ENCODE measurements around the gene EXOC5. TPM values are rescaled to one million over a fixed set of nuclear protein-coding genes. Genes with fewer than 3 reads are reported as not detected.

Gene EXOC5
- total RNA-seq, 4 donors from 2014 or later: 21.8 to 29.8 (median 28.8) TPM

DNA sequence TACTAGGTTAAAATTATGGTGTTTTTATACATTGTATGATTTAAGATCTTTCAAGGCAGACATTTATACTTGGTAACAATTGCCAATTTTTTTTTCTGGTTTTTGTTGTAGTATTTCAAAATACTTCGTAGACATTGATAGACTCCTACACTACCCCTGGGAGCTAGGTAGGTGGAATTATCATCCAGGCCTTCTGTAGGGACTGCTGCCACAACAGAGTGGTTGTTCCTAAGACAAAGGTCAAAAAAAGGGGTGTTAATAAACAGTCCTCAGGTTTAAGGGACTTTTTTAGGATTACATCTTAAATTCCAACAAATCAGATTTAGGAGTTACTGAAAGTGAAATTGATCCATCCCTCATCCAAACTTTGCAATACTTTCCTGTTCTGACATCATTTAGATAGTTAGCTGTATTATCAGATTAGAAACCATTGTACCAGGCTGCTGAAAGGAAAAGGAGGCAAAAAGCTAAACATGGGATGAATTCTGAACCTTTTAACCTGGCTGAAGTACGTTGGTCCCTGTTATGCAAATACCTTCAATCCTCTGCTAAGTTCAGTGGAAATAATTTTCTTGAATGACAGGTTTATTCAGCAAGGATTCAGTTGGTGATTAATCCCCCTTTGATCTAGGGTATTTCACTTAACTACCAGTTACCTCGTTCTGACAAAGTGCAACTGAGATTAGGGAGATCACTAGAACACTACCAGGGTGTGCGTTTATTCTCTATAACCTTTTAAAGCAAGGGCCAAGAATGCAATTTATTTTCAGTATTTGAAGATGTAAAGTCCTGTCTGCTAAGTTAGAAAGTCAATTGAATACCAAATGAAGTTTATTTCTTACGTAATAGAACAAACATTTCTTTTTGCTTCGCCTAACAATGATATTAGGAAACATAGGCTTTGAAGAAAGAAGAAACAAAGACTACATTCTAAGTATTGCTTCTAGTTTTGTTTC lies 23.3 kb upstream of the EXOC5 start:
- Histone ChIP-seq H3K27ac (no peak overlapping the region), H3K27me3 (no peaks in the 10 kb centered on the region), H3K36me3 (peaks cover 13% of the 10 kb centered on the region), H3K4me1 (no peaks in the 10 kb centered on the region), H3K4me3 (no peak overlapping the region), H3K9me3 (no peaks in the 10 kb centered on the region)
- DNase-seq (ENCODE audit: low spot score in 2 of 2): no peak
- no peak for TF ChIP-seq EP300 (IDR thresholded peaks at IDR 0.05)
- TF ChIP-seq POLR2A (IDR thresholded peaks at IDR 0.05): no peak
- TF ChIP-seq, protein P1, sequence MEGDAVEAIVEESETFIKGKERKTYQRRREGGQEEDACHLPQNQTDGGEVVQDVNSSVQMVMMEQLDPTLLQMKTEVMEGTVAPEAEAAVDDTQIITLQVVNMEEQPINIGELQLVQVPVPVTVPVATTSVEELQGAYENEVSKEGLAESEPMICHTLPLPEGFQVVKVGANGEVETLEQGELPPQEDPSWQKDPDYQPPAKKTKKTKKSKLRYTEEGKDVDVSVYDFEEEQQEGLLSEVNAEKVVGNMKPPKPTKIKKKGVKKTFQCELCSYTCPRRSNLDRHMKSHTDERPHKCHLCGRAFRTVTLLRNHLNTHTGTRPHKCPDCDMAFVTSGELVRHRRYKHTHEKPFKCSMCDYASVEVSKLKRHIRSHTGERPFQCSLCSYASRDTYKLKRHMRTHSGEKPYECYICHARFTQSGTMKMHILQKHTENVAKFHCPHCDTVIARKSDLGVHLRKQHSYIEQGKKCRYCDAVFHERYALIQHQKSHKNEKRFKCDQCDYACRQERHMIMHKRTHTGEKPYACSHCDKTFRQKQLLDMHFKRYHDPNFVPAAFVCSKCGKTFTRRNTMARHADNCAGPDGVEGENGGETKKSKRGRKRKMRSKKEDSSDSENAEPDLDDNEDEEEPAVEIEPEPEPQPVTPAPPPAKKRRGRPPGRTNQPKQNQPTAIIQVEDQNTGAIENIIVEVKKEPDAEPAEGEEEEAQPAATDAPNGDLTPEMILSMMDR (IDR thresholded peaks at IDR 0.05): no peak
- TF ChIP-seq POLR2AphosphoS5 (IDR thresholded peaks at IDR 0.05): no peak
- WGBS: 61% methylated on average over 6 of the region's 6 CpGs

DNA sequence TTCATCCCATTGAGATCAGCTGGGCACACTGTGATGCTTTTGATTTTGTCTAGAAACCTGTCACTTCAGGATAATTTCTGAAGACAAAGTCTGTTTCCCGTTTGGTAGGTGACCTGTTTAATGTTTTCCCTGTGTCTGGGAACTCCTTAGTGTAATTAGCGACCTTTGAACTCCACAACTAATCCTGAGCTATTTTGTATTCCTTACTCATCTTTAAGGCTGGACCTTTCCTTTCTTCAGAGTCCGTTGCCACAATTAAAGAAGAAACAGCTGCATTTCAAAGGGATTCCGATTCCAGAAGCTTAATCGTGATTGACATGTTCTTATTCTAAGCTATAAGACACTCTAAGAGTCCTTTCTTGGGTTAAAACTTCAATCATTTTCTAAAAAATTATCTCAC lies 22.0 kb upstream of the EXOC5 start:
- DNase-seq (ENCODE audit: low spot score in 2 of 2): no peak

DNA sequence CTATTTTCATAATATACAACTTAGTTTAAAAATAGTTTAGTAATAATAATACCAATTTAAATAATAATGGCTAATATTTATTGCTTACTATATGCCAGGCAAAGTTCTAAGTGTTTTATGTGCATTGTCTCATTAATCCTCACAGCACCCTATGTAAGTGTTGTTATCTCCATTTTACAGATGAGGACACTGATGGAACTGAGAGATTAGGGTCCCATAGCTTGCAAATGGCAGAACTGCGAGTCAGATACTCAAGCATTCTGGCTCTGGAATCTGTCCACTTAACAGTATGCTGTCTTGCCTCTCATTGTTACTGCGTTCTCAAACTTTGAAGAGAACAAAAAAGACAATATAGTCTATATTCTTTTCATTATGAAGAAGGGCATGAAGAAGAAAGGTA lies 19.0 kb upstream of the EXOC5 start:
- TF ChIP-seq, protein P1 (IDR thresholded peaks at IDR 0.05): no peak
- TF ChIP-seq POLR2AphosphoS5 (IDR thresholded peaks at IDR 0.05) (no peak), EP300 (IDR thresholded peaks at IDR 0.05) (no peak), POLR2A (IDR thresholded peaks at IDR 0.05) (no peak)
- peaks cover 36% of the 10 kb centered on the region for H3K36me3 ChIP-seq
- no peaks in the 10 kb centered on the region for H3K9me3 ChIP-seq
- H3K27ac ChIP-seq: no peak overlapping the region
- no peak overlapping the region for H3K4me3 ChIP-seq
- no peaks in the 10 kb centered on the region for H3K27me3 ChIP-seq
- 86% methylated on average over 2 of the region's 2 CpGs for WGBS
- no peak for DNase-seq (ENCODE audit: low spot score in 2 of 2)
- H3K4me1 ChIP-seq: no peaks in the 10 kb centered on the region

More for the DNA sequence above, 22.0 kb upstream of the EXOC5 start:
- WGBS: 84% methylated on average over 5 of the region's 5 CpGs
- peaks cover 21% of the 10 kb centered on the region for H3K36me3 ChIP-seq
- no peak overlapping the region for H3K4me3 ChIP-seq
- no peaks in the 10 kb centered on the region for H3K27me3 ChIP-seq
- H3K4me1 ChIP-seq: no peaks in the 10 kb centered on the region
- TF ChIP-seq, protein P1 (IDR thresholded peaks at IDR 0.05): no peak
- TF ChIP-seq POLR2A (IDR thresholded peaks at IDR 0.05) (no peak), EP300 (IDR thresholded peaks at IDR 0.05) (no peak), POLR2AphosphoS5 (IDR thresholded peaks at IDR 0.05) (no peak)
- H3K9me3 ChIP-seq: no peaks in the 10 kb centered on the region
- no peak overlapping the region for H3K27ac ChIP-seq

DNA sequence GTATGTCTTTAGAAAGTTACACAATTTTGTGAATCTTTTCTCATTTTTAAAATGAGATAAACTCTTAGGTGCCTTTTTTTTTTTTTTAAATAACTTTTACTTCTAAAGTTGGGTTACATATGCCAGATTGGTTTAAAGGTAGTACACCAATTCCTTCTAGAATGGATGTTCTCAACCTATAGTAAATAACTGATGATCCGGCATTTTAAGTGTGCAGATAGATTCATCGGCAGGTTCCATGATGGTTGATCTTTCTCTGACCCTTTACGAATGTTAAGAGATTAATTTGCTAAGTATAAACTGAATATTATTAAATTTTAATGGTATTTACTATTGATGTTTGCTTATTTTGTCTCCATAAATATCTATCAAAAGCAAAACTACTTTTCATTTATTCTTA lies 8.4 kb upstream of the EXOC5 start:
- TF ChIP-seq, protein P1 (IDR thresholded peaks at IDR 0.05): no peak
- no peak for TF ChIP-seq EP300 (IDR thresholded peaks at IDR 0.05)
- TF ChIP-seq POLR2AphosphoS5 (IDR thresholded peaks at IDR 0.05): no peak
- TF ChIP-seq POLR2A (IDR thresholded peaks at IDR 0.05): no peak
- no peaks in the 10 kb centered on the region for H3K27me3 ChIP-seq
- H3K4me1 ChIP-seq: no peaks in the 10 kb centered on the region
- peaks cover 28% of the 10 kb centered on the region for H3K36me3 ChIP-seq
- DNase-seq (ENCODE audit: low spot score in 2 of 2): no peak
- no peak overlapping the region for H3K4me3 ChIP-seq
- H3K27ac ChIP-seq: no peak overlapping the region
- WGBS: 95% methylated on average over 3 of the region's 3 CpGs
- no peaks in the 10 kb centered on the region for H3K9me3 ChIP-seq

DNA sequence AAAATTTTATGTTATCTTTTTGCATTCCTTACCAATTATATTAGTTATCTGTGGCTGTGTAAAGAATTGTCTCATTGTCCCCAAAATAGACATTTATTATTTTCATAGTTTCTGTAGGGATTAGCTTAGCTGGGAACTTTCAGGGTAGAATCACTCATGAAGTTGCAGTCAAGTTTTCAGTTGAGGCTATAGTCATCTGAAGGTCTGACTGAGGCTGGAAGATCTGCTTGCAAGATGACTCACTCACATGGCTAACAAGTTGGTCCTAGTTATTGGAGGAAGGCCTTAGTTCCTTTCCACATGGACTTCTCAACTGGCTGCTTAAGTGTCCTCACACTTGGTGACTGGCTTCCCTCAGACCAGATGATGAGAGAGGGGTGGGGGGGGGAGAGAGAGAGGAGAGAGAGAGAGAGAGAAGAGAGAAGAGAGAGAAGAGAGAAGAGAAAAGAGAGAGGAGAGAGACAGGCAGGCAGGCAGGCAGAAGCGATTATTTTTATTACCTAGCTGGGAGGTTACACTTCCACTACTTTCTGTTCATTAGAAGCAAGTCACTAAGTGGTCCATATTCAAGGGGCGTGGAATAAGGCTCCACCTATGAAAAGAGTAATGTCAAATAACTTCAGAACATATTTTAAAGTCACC lies 6.4 kb upstream of the EXOC5 start:
- no peak for DNase-seq (ENCODE audit: low spot score in 2 of 2)
- WGBS: 96% methylated on average over 2 of the region's 2 CpGs
- Histone ChIP-seq H3K27ac (no peak overlapping the region), H3K27me3 (no peaks in the 10 kb centered on the region), H3K4me3 (no peak overlapping the region), H3K9me3 (no peaks in the 10 kb centered on the region), H3K36me3 (peaks cover 20% of the 10 kb centered on the region), H3K4me1 (peaks cover 17% of the 10 kb centered on the region)
- TF ChIP-seq, protein P1 (IDR thresholded peaks at IDR 0.05): no peak
- TF ChIP-seq POLR2A (IDR thresholded peaks at IDR 0.05): no peak
- no peak for TF ChIP-seq POLR2AphosphoS5 (IDR thresholded peaks at IDR 0.05)
- TF ChIP-seq EP300 (IDR thresholded peaks at IDR 0.05): no peak

All from suprapubic skin (tissue), 4 donors.